NT2/D1 (cell line): Measurements from ENCODE around the gene RCCD1.

Experiments
- YY1 ChIP-seq: IDR thresholded peaks from 2 replicates; pipeline ENCODE4 v1.6.1; 2011; ENCODE audit not compliant: insufficient read length, insufficient read depth
- ZNF274 ChIP-seq: IDR thresholded peaks from 2 replicates; pipeline ENCODE4 v1.6.1; 2011; ENCODE audit warnings: mild to moderate bottlenecking, low read depth, low read length

DNA sequence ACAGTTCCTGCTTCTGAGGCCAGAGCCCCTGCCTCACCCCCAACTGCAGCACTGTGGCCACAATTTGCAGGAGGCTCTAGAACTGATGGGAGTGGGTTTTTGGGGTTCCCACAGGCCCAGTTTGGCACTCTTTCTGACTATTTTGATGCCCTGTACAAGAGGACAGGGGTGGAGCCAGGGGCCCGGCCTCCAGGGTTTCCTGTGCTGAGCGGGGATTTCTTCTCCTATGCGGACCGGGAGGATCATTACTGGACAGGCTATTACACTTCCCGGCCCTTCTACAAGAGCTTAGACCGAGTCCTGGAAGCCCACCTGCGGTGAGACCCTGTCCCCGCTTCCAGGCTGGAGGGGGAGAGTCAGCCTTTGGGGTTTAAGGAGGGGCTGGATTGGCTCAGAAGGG, 44.7 kb upstream of the RCCD1 start:
- no peak for TF ChIP-seq YY1
- TF ChIP-seq ZNF274, result no peak
